Endometrium (tissue), 2 donors: Measurements from ENCODE around the gene CCBE1.
"Not testable (repeated sequence)": the region's sequence is repeated elsewhere in the genome, so short reads cannot be mapped to it uniquely, and the experiment has no call there.

ENCODE experiments used
- FAIRE-seq: peaks from 2 replicates; lab custom pipeline; 2012; peaks lifted over from hg19 to GRCh38; lab: Jason Lieb, UNC
- donor health status: control.
- donor health status: control.

CCBE1 gene

DNA sequence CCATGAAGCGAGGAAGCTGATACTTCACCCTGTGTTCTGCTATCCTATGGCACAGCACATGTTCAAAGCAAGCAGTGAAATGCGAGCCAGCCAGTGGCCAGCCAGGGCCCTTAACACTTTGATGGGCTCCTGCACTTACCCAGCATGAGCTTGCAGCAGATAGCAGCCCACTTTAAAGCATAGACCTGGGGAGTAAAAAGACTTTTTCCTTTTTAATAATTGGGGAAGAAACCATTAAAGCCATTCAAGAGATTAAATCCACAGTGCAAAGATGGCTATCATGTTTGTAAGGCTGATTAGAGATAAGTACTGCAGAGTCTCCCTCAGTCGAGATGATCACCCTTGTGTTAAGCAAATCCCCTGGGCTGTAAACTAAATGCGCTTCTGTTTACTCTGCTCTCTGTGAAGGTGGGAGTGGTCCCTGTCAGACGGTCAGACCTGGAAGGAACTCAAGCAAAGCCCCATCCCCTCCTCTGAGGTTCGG lies 15.7 kb downstream of the CCBE1 start:
- no peak for FAIRE-seq

DNA sequence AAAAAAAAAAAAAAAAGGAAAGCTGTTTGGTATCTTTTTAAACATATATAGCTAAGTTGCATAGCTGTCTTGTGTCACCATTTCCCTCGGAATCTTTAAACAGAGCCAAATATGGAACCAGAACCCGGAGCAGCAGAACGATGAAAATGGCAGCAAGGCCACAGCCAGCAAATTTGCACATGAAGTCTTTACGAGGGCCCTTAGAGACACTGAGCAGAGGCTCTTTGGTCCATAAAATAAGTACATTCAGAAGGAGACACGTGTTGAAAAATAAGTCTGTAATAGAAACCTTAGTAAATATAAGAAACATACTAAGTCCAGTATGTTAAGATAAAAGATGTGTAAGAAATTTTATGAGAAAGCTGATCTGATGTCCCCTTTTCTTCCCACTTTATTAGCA lies 16.2 kb downstream of the CCBE1 start:
- no peak for FAIRE-seq

DNA sequence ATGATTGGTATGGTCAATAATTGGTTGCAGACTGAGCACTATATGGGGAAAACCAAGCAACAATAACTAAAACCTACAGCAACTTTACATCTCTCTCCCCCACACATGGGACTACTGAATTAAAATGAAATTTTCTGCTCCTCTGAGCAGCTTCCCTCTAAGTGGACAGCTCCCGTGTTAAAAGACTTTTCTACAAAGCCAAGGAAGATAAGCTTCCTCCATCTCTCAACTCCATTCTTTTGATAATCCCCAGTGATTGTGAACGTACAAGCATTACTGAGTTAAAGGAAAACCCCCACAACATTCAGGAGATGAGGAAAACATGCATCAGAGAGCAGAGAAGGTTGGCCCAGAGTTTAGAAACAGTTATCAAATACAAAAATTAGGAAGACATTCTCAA lies 21.9 kb downstream of the CCBE1 start:
- no peak for FAIRE-seq

DNA sequence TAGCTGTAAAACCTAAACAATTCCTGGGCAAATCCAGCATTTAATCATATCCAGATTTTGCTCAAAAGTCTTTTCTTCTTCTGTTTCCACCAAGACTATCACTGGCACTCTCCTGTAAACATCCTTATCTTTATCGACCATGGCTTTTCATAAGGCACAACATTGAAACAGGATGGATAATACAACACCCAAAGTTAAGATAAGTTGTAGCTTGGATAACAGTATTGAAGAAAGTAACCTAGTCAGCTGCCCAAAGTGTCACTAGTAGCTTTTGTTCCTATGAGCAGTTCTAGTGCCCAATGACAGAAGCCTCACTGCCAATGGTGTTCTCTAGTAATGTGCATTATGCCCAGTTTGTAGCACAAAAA lies 22.3 kb downstream of the CCBE1 start:
- FAIRE-seq: no peak

DNA sequence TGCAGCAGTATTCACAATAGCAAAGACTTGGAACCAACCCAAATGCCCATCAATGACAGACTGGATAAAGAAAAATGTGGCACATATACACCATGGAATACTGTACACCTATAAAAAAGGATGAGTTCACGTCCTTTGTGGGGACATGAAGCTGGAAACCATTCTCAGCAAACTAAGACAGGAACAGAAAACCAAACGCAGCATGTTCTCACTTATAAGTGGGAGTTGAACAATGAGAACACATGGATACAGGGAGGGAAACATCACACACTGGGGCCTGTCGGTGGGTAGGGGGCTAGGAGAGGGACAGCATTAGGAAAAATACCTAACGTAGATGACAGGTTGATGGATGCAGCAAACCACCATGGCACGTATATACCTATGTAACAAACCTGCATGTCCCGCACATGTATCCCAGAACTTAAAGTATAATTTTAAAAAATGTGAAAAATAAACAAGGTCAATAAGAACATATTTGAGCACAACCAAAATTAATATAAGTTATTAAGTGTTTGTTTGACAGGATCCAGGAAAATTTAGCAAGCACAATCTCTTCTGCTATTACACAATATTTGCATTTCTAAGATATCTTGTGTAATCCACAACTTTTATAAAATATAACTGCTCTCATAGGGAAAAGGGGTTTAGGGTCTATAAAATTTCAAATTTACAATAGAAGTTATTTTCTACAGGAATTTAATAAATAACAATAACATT lies 22.9 kb downstream of the CCBE1 start:
- peak; percentile 98 for FAIRE-seq

DNA sequence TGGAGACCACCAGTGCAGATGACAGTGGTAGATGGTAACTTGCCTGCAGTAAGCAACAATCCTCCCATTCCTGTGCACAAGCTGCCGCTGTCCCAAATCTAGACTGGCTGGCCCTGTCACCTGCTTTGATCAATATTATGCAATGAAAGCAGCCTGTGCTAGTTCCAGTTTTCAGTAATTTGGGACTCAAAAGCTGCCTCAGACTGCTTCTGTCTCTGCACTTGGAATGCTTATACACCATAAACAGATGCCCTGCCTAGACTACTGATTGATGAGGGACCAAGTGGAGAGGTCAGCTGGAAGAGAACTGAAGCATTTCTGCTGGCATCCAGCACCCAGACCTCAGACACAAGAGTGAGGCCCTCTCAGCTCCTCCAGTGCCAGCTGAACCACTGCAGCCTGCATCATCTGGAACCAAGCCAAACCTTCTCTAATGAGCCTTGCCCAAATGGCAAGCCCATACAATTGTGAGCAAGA lies 24.9 kb downstream of the CCBE1 start:
- no peak for FAIRE-seq

DNA sequence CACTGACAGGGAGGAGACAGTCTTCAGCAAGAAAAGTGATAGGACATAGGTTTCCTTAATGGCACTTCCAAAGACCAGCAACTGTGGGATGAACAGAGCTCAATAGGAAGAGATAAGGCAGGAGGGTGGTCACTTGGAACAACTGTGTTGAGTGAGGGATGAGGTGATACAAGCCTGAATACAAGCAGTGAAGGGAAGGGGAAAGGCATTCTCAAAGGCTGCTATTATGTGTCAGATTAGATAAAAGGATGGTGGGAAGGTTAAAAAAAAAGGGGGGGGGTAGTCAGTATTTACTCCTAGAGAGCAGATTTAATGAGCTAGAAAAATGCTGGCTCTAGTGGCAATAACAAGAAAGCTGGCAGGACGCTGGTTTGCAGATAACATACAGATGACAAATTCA lies 25.7 kb downstream of the CCBE1 start:
- FAIRE-seq: no peak

DNA sequence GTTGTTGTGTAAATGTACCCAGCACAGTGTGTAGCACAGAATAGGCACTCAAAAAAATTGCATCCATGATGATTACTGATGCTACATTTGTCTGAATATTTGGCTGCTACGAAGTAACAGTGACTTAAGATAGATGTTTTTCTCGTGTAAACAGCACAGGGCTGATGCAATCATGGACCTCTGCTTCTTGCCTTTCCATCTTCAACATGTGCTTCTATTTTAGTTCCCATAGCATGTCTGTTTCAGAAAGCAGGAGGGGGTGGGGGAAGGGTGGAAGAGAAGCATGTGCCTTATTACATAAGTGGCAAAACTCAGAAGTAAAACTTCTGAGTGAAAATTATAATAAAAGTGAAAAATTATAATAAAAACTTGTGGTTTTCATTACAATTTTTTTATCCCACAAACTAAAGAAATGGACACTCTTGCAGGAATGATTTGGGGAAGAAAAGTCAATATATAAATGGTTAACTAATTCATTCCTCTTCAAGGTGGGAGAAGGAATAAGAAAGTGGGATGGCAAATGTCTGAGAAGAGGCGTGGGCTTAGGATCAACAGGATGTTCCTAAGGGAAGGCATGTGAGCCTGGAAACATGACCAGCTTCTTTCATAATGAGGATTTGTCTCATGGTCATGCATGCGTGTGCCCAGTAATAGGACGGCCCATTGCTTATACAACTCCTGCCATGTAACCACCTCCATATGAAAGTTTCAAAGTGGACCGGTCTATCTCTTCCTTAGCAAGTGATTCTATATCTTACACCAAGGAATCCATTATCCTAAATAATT lies 27.2 kb downstream of the CCBE1 start:
- FAIRE-seq: no peak

DNA sequence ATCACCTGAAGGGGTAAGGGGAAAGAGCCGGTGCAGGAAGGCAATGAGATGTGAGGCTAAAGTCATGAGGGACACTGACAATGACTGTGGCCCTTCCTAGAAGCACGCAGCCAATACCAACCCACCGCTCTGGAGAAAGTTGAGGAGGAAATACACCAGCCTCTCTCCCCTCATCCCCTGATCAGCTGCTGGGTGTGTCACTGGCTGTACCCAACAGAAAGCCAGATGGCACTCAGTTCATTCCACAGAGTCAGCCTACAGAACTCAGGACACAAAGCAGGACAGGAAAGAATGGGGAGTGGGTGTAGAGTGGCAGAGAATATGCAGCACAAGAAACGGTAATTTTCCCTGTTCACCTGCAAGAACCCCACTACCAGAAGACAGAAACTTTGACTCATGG lies 29.7 kb downstream of the CCBE1 start:
- FAIRE-seq: no peak

DNA sequence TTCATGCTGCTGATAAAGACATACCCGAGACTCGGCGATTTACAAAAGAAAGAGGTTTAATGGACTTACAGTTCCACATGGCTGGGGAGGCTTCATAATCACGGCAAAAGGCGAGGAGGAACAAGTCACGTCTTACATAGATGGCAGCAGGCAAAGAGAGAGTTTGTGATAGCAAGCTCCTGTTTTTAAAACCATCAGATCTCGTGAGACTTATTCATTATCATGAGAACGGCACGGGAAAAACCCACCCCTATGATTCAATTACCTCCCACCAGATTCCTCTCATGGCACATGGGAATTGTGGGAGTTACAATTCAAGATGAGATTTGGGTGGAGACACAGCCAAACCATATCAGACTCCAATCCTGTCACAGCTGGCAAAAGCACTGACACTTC lies 31.2 kb downstream of the CCBE1 start:
- not testable (repeated sequence) for FAIRE-seq

DNA sequence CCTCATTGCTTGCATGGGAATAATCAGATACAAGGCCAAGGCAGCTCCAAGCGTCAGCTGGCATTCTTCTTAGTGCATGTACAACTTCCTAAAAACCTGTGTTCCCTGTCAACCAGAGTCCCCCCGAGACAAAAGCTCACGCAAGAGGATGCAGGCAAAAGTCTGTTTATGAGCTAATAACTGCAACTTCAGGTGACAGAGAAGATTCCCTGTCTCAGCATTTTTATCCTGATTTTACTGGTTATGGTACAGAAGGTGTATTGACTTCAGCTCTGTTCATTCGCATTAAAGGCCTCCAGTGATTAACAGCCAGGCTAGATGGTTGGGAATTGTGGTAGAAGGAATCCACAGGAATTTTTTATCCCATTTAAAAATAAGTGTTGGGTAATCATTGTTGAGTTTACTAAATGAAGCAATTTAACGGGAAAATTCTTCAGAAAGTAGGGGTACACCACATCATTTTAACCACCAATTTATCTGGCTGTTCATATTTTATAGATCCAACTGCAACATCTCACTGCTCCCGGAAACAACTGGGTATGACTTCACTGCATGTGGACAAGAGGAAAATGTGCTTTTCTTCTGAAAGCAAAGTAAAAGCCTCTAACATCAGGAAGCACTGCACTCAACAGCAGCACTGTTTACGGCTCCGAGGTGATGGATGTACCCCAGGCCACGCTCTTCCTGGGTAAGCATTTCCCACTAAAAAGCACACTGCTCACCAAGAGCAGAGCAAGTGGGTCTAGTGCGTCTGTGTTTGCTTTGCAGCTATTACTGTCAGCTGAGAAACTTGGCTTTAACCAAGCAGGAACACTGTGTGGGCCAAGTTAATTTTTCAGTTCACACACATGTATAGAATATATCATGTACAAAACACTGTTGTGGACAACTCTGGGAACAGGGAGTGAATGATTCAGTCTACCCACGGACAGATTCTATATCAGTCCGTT lies 31.9 kb downstream of the CCBE1 start:
- no peak for FAIRE-seq

DNA sequence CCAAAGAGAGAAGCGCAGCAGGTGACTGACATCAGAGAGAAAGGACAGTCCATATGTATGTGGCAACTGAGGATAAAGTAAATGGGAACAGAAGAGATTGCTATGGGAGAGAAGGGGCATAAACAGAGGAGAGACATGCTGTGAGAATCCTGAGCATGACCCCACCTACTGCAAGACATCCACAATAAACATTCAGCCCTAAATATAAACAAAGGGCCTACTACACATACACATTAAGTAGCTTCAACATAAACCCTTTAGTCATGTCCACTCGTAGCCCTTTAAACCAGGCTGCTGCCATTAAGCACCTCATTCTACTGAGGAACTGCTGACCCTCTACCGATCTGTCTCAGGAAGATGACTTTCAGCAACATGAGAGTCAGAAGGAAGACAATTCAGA lies 32.9 kb downstream of the CCBE1 start:
- no peak for FAIRE-seq

DNA sequence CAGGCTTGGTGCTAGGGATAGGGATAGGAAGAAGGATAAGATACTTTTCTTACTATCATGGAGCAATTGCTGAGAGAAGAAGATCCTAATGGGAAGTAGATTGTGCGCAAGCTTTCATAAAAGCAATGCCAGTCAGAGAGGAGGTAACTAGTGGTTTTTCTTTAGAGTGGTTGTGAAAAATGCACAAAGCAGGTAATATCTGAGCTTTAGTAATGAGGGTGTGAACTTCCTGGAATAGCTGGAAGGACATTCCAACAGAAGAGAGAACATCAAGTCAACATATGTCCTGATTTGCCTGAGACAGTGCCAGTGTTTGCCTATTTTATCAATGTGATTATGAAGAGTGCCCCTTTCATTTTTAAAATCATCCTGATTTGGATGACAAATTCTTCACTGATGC lies 34.1 kb downstream of the CCBE1 start:
- FAIRE-seq: no peak

DNA sequence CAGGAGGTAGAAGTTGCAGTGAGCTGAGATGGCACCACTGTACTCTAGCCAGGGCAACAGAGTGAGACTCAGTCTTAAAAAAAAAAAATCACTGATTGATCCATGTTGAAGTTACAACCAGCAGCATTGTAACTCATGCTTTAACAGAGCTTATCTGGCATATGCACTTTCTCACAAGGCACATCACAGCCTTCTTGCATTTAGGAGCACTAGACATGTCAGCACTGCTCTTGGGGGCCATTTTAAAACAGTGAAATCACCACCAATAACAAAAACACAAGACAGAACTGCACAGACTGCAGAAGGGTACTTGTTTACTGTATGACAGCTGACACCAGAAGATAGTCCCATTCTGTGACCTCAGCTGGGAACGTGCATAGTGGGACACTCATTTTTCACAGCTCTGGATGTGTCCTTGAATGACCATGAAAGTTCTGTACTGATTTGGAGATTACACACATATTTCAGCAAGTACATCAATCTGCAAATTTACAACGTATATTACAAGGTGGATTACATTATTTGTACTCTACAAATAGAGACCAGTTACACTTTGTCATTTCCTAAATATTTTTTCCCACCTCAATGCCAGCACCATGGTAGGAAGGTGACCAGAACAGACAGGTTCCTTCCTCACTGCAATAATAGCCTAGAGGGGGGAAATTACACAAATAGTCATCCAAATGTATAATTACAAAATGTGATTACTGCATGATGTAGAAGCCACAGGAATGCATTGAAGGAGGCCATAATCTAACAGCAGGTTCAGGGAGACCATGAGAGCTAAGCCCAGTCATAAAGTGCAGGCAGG lies 35.1 kb downstream of the CCBE1 start:
- FAIRE-seq: no peak

DNA sequence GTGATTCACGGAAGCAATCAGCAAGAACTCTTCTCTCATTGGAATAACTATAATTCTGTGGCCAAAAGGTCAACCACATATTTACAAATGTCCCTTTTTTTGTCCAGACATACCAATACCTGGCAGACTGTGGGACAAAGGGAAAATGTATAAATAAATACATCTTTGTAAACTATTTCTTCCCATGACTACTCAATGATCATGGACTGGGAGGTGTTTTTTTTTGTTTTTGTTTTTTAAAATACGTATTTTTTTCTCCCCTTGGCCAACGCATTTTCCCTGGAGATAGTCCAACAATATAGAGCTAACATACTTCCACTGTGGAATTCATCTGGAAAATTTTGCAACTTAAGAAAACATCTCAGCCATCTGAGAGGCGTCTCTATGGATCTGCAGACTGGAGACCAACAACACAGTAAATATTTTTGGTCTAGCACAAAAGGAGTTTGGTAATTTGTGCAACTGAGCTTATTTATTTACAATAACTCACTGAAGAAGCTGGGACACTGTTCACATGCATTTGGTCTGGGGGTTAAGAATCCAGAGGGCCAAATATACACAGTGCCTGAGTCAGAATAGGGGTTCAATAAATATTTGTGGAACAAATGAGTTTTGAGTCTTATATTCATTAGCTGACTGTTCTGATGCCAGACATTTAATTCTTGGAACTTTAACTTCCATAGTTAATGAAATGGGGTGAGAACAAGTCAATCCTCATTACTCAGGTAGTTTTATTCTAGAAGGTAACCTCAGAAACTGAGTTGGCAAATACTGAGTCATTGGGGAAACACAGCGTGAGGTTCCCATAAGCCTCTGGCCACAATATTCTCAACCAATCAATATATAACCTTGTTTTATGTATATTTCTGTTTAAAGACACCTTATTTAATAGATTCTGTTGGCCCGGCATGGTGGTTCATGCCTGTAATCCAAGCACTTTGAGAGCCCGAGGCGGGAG lies 36.2 kb downstream of the CCBE1 start:
- FAIRE-seq: no peak

DNA sequence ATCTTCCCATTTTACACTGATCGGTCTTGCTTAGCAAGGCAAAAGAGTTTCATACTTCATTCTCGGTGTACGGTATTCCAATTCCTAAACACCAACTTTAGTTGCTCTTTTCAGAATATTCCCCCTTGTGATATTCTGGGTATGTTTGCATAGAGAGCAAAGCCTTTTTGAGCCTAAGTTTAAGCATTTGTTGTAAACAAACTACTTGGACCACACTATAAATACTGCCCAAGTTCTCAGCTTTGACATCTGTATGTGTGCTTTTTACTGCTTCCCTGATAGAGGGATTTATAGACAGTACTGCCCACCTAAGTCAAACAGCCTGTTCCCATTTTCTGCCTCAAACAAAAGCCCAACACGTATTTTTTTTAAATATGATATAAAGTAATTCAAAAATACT lies 36.9 kb downstream of the CCBE1 start:
- no peak for FAIRE-seq

DNA sequence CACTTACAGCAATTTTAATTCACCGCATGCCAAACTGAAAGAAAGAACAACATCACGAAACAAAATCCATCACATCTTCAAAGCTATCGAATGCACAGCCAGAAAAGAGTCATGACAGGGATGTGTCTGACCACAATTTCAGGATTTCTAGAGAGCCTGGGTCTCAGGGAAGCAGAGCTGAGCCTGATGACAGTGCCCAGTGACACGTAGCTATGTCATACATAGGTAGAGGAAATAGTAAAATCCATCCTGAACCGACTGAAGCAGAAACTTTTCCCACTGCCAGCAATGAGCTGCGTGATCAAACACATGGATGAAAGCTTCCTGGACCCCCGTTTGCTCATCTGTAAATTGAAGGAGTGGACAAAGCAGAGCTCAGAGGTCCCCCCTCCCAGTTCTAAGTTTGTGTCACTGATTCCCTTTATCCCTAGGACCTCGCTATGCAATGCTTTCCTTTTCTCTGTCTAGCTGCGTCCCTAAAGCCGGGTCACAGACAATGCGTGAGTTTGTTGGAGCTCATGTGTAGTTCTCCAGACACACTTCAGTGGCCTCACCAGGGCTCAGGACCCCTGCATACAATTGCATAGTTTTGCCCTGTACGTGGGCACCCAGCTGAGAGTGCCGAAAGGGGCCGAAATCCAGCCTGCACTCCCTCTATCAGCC lies 37.6 kb downstream of the CCBE1 start:
- no peak for FAIRE-seq

DNA sequence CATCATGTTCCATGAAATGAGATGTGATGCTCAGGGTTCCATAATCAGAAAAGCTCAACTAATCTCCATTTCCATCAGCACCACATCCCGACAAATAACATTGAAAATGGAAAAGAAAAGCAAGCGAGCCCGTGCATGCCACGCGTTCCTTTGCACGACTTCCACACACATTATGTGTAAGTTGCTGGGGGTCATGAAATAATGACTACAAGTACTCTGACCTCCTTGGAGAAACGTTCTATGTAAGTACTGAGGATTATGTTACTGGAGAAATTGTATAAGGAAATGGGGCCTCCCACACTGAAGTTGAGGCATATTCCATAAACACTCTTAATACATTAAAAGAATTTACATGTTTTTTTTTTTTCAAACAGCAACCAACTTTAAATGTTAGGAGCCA lies 38.3 kb downstream of the CCBE1 start:
- FAIRE-seq: no peak

DNA sequence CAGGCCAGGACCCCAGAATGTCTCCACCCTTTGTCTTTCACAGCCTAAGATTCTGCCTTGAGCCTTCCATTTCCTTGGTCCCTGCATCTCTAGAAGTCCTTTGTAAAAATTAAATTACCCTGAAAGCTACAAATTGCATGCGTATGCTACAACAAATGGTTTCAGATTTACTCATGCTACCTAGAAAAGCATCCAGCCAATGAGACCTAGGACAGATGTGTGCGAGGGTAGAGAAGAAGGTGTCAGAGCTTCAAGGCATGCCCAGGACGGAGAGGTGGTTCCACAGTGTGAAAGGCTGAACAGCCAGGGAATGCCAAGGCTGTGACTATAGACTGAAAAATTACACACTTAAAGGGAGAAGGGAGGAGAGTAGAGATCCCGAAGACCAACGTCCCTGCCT lies 40.2 kb downstream of the CCBE1 start:
- FAIRE-seq: no peak

DNA sequence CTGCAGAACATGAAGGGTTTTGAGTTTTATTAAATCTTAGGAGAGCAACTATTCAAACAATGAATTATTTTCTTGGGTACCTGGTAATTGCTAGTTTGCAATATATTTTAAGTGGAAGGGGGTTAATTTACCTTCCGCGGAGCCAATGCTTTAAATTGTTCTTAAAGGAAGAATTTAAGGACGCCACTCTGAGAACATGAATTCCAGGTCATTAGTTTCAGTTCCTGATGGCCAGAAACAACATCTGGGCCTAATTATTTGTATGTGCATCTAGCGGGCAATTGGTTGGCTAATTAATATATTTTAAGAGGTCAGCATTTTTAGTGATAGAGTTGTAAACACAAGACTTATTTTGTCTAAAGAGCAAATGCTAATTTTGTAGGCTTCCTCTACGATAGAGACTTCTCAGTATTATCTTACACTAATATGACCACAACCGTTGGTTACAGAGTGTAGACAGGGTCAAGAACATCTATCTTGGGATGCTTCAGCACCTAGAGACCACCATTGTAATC lies 40.8 kb downstream of the CCBE1 start:
- peak; percentile 91 for FAIRE-seq
